Measurements from ENCODE around the gene DMD. TPM values are rescaled to one million over a fixed set of nuclear protein-coding genes. Genes with fewer than 3 reads are reported as not detected.
A peak's percentile ranks its signal among the peaks of the same experiment; 100 is the strongest.

Gene DMD
- total and polyA plus RNA-seq, 2 of the 8 experiments (the other 6 are each of a cell fraction or from before 2014, with no cell fraction given), result 4.8 to 7.4 TPM

DNA sequence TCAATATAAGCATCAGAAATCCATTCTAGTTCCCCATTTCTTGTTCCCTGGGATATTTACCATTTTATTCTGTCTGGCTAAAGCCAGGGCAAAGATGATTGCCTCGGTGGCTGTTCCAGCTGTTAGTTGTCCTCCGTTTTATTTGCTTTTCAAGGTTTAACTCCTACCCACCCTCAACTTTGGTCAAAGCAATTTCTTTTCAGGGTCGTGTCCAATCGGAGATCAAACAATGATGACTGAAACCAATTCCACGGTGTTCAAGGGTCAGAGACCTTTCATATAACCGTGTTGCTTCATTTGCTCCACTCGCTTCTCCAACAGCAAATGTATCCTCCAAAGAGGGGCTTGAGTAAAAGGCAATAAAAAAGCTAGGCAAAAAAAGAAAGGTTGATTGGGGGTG is 1946.0 kb downstream of the DMD start:
- Histone ChIP-seq H2BK15ac (ENCODE audit: low read length) (no peak overlapping the region), H4K91ac (replicated peaks; ENCODE audit: insufficient read length, low read length) (no peak overlapping the region), H3K4me3 (ENCODE audit: extremely low read depth in 1 of 4, insufficient read depth in 2 of 4, low read depth in 3 of 4, low read length in 4 of 4) (no peak overlapping the region), H3K79me2 (ENCODE audit: control insufficient read depth in 1 of 2, insufficient read depth in 2 of 2, low read length in 2 of 2) (no peaks in the 10 kb centered on the region), H3K27me3 (replicated peaks in 1 of 4; ENCODE audit: control insufficient read depth in 3 of 4, extremely low read depth in 1 of 4, insufficient read depth in 3 of 4, low read length in 3 of 4) (no peaks in the 10 kb centered on the region), H3K56ac (replicated peaks; ENCODE audit: insufficient read length, low read depth, low read length) (no peak overlapping the region), H2BK12ac (ENCODE audit: low read depth, low read length) (no peak overlapping the region), H2AK5ac (ENCODE audit: low read depth, low read length) (no peak overlapping the region), H3K9me3 (ENCODE audit: insufficient read depth in 2 of 2, low read depth in 1 of 2, low read length in 1 of 2) (no peaks in the 10 kb centered on the region), H3K36me3 (ENCODE audit: control insufficient read depth in 2 of 4, insufficient read depth in 4 of 4, low read length in 3 of 4) (no peaks in the 10 kb centered on the region), H2AFZ (ENCODE audit: low read length) (no peak overlapping the region), H3K4ac (replicated peaks; ENCODE audit: insufficient read length, low read depth, low read length) (no peak overlapping the region), H3K23me2 (ENCODE audit: low read depth, low read length) (no peaks in the 10 kb centered on the region), H4K8ac (ENCODE audit: extremely low read depth, insufficient read depth, low read length) (no peak overlapping the region), H4K20me1 (replicated peaks in 1 of 2; ENCODE audit: control insufficient read depth in 1 of 2, insufficient read depth in 2 of 2, low read length in 2 of 2) (no peaks in the 10 kb centered on the region), H3K18ac (ENCODE audit: extremely low read depth, low read length) (no peak overlapping the region), H3K4me1 (replicated peaks in 1 of 4; ENCODE audit: control insufficient read depth in 3 of 4, insufficient read depth in 4 of 4, low read length in 3 of 4) (peaks cover 0 to 6% (median 0%) of the 10 kb centered on the region in 4 experiments; a peak in 2 of 7 replicates), H3K9ac (replicated peaks in 1 of 4; ENCODE audit: extremely low read depth in 1 of 4, low read depth in 3 of 4, low read length in 3 of 4) (no peak overlapping the region), H3K79me1 (ENCODE audit: low read depth, low read length) (no peaks in the 10 kb centered on the region), H2BK120ac (replicated peaks; ENCODE audit: low read depth, low read length) (no peak overlapping the region), H3K4me2 (ENCODE audit: insufficient read depth in 1 of 2, low read depth in 2 of 2, low read length in 2 of 2) (peak overlapping the region in 1 of 2 experiments; percentile 72; a peak in 2 of 4 replicates), H3K27ac (ENCODE audit: low read depth, low read length) (no peak overlapping the region), H3K14ac (ENCODE audit: insufficient read length) (no peak overlapping the region), H2BK5ac (ENCODE audit: low read depth, low read length) (no peak overlapping the region), H4K5ac (ENCODE audit: insufficient read length, low read depth, low read length) (no peak overlapping the region), H2BK20ac (ENCODE audit: low read length) (no peak overlapping the region), H3K23ac (ENCODE audit: insufficient read length) (no peak overlapping the region)
- ChIA-PET CTCF (ENCODE audit: partially characterized antibody) (no interaction called here), POLR2A (ENCODE audit: partially characterized antibody) (no interaction called here)
- TF ChIP-seq SIX5 (IDR thresholded peaks at IDR 0.05; ENCODE audit: low read depth, low read length) (no peak), ZNF274 (IDR thresholded peaks at IDR 0.05; ENCODE audit: borderline replicate concordance, extremely low read depth, low read length) (no peak), JUN (IDR thresholded peaks at IDR 0.05; ENCODE audit: low read depth, low read length) (no peak), RXRA (IDR thresholded peaks at IDR 0.05; ENCODE audit: insufficient read depth, low read depth, low read length) (no peak), EP300 (IDR thresholded peaks at IDR 0.05; ENCODE audit: borderline replicate concordance in 1 of 2, low read depth in 2 of 2, low read length in 2 of 2) (no peak), NRF1 (IDR thresholded peaks at IDR 0.05; ENCODE audit: low read depth, low read length) (no peak), SRF (IDR thresholded peaks at IDR 0.05; ENCODE audit: low read depth, low read length) (no peak), KDM1A (IDR thresholded peaks at IDR 0.05; ENCODE audit: borderline replicate concordance, low read length) (no peak)
- FAIRE-seq (no peak), DNase-seq (ENCODE audit: low read depth in 1 of 2, low spot score in 2 of 2) (no peak)
- WGBS, 2 experiments (ENCODE audit: extremely low coverage in 1 of 2, insufficient coverage in 1 of 2, insufficient read length in 1 of 2, insufficient replicate concordance in 2 of 2, low coverage in 1 of 2, low lambda C conversion rate in 2 of 2, missing lambda C conversion rate in 1 of 2), result 87% methylated on average over 6 of the region's 7 CpGs; no CpG with 5 or more reads in 1 of the 2 experiments

Measured in H1 (cell line).